Chondrocyte (in vitro differentiated cells): ENCODE results near the gene PHC3. TPM values are rescaled to one million over a fixed set of nuclear protein-coding genes. Genes with fewer than 3 reads are reported as not detected.
"Not testable (repeated sequence)": the region's sequence is repeated elsewhere in the genome, so short reads cannot be mapped to it uniquely, and the experiment has no call there.

Experiments used
- DNase-seq: peaks from one replicate; pipeline ENCODE4 v3.0.0; 2021; ENCODE audit warnings: mixed read lengths, low spot score
- H3K27ac Mint-ChIP-seq: one replicate; pipeline ENCODE4 v1.8.0; 2021; ENCODE audit warnings: mild to moderate bottlenecking, moderate library complexity, mixed read lengths; ENCODE audit not compliant: unreplicated experiment
- H3K27me3 Mint-ChIP-seq: 2 replicates; pipeline ENCODE4 v1.8.0; 2021; ENCODE audit warnings: low read depth, mixed read lengths
- H3K36me3 Mint-ChIP-seq: 2 replicates; pipeline ENCODE4 v1.8.0; 2021; ENCODE audit warnings: low read depth, mixed read lengths
- H3K4me1 Mint-ChIP-seq: 2 replicates; pipeline ENCODE4 v1.8.0; 2021; ENCODE audit warnings: low read depth, mild to moderate bottlenecking, mixed read lengths
- H3K4me3 Mint-ChIP-seq: one replicate; pipeline ENCODE4 v1.8.0; 2021; ENCODE audit warnings: mild to moderate bottlenecking, moderate library complexity, mixed read lengths; ENCODE audit not compliant: unreplicated experiment
- H3K9me3 Mint-ChIP-seq: 2 replicates; pipeline ENCODE4 v1.8.0; 2021; ENCODE audit warnings: low read depth, mixed read lengths
- total RNA-seq: library from RNA; stranded (reverse); gene quantifications from 3 replicates; pipeline ENCODE4 v1.2.1, GENCODE V29; 2021
- TF ChIP-seq, protein P1 (sequence below): fragments of 200-600 bp; sonication (generic); IDR thresholded peaks from 2 replicates; pipeline ENCODE4 v1.5.0; 2021; ENCODE audit warnings: antibody characterized with exemption, mild to moderate bottlenecking, moderate library complexity

Gene PHC3
- total RNA-seq, 1 donor from 2014 or later: 45.8 TPM

DNA sequence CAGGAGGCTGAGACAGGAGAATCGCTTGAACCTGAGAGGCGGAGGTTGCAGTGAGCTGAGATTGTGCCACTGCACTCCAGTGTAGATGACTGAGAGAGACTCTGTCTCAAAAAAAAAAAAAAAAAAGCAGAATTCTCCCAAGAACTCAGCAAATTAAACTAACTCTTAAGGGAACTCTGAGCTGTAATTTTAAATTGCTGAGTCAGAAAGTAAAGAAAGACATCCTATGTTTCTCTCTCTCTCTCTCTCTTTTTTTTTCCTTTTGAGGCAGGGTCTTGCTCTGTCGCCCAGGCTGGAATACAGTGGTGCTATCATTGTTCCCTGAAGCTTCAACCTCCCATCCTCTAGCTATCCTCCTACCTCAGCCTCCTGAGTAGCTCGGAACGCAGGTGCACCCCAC is 20.0 kb upstream of the PHC3 start:
- H3K27ac Mint-ChIP-seq: no peak overlapping the region
- DNase-seq: no peak
- H3K27me3 Mint-ChIP-seq: peaks cover 3% of the 10 kb centered on the region
- peaks cover 1% of the 10 kb centered on the region for H3K36me3 Mint-ChIP-seq
- H3K4me3 Mint-ChIP-seq: no peak overlapping the region
- no peaks in the 10 kb centered on the region for H3K4me1 Mint-ChIP-seq
- TF ChIP-seq, protein P1, sequence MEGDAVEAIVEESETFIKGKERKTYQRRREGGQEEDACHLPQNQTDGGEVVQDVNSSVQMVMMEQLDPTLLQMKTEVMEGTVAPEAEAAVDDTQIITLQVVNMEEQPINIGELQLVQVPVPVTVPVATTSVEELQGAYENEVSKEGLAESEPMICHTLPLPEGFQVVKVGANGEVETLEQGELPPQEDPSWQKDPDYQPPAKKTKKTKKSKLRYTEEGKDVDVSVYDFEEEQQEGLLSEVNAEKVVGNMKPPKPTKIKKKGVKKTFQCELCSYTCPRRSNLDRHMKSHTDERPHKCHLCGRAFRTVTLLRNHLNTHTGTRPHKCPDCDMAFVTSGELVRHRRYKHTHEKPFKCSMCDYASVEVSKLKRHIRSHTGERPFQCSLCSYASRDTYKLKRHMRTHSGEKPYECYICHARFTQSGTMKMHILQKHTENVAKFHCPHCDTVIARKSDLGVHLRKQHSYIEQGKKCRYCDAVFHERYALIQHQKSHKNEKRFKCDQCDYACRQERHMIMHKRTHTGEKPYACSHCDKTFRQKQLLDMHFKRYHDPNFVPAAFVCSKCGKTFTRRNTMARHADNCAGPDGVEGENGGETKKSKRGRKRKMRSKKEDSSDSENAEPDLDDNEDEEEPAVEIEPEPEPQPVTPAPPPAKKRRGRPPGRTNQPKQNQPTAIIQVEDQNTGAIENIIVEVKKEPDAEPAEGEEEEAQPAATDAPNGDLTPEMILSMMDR: no peak
- peaks cover 3% of the 10 kb centered on the region for H3K9me3 Mint-ChIP-seq

DNA sequence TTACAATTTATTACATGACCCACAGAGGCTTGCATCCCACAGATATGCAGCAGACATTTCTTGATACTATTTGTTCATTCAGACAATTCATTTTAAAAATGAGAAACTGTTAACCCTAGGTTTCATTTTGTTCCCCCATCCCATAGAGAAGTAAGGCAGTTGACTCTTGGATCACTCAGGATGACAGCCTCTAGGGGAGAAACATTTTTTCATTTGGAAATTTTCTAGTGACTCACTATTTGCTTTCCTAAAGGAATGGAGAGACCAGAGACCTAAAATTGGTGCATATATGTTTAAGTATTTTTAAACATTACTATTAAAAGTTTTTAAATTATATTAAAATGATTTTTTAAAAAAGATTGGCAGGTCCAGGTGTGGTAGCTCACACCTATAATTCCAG is 19.5 kb upstream of the PHC3 start:
- H3K36me3 Mint-ChIP-seq: no peaks in the 10 kb centered on the region
- TF ChIP-seq, protein P1: no peak
- H3K9me3 Mint-ChIP-seq: peaks cover 3% of the 10 kb centered on the region
- no peak overlapping the region for H3K4me3 Mint-ChIP-seq
- peaks cover 3% of the 10 kb centered on the region for H3K27me3 Mint-ChIP-seq
- no peaks in the 10 kb centered on the region for H3K4me1 Mint-ChIP-seq
- H3K27ac Mint-ChIP-seq: no peak overlapping the region
- no peak for DNase-seq

DNA sequence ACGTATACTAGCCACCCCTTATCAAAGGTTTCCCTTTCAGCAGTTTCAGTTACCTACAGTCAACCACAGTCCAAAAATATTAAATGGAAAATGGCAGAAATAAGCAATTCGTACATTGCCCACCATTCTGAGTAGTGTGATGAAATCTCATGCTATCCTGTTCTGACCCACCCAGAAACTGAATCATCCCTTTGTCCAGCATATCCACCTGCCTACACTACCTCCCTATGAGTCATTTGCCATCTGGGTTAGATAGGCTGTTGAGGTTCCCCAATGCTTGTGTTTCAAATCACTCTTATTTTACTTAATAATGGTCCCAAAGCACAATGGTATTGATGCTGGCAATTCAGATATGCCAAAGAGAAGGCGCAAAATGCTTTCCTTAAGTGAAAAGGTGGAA is 15.3 kb upstream of the PHC3 start:
- no peak overlapping the region for H3K27ac Mint-ChIP-seq
- DNase-seq: no peak

DNA sequence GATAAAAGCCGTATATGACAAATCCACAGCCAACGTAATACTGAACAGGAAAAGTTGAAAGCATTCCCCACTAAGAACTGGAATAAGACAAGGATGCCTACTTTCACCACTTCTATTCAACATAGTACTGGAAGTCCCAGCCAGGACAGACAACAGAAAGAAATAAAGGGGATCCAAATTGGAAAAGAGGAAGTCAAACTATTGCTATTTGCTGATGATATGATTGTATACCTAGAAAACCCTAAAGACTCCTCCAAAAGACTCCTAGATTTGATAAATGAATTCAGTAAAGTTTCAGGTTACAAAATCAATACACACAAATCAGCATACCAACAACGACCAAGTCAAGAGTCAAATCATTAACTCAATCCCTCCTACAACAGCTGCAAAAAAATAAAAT is 14.2 kb upstream of the PHC3 start:
- not testable (repeated sequence) for H3K27me3 Mint-ChIP-seq, H3K36me3 Mint-ChIP-seq, H3K9me3 Mint-ChIP-seq, DNase-seq, H3K27ac Mint-ChIP-seq, H3K4me1 Mint-ChIP-seq, H3K4me3 Mint-ChIP-seq

More for the DNA sequence above, 15.3 kb upstream of the PHC3 start:
- TF ChIP-seq, protein P1: no peak
- no peak overlapping the region for H3K4me3 Mint-ChIP-seq
- H3K4me1 Mint-ChIP-seq: no peaks in the 10 kb centered on the region
- H3K27me3 Mint-ChIP-seq: peaks cover 5% of the 10 kb centered on the region
- H3K36me3 Mint-ChIP-seq: no peaks in the 10 kb centered on the region
- peaks cover 3% of the 10 kb centered on the region for H3K9me3 Mint-ChIP-seq

DNA sequence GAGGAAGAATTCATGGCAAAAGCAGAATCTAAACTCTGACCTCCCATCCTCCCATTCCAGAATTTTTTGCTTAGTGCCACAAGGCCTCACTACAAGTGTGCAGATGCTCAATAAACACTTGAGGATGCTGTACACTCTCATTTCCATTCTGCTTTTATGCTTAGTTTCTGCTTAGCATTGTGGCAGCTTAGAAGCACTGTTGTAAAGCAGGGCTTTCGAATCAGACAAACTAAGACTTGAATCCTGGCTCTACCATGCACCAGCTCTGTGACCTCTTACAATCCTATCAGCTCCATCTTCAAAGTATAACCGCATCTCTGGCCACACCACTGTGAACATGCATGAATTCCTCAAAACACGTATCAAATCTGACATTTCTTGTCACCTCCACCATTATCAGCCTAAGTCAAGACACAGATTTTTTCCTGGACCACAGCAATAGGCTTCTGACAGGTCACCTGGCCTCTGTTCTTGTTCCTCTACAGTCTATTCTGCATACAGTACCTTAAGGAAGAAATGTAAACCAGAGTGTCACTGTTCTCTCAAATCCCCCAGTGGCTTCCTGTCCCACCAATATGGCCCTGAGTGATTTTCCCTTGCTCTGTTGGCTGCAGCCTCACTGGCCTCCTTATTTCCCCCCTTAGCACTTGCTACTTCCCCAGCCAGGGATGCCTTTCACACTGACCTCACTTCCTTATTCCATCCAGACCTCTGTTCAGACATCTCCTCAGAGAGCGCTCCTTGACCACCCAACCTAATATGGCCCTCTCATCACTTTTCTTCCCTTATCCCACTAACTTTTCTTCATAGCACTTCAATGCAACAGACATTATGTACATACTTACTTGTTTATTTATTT is 8.1 kb upstream of the PHC3 start:
- Mint-ChIP-seq H3K27ac (no peak overlapping the region), H3K36me3 (no peaks in the 10 kb centered on the region), H3K4me3 (no peak overlapping the region), H3K27me3 (no peaks in the 10 kb centered on the region), H3K4me1 (peaks cover 8% of the 10 kb centered on the region), H3K9me3 (no peaks in the 10 kb centered on the region)
- TF ChIP-seq, protein P1: peak; percentile 42
- DNase-seq: no peak
